HG03439 (cell line): ENCODE measurements around the gene PODXL.
"Not testable (repeated sequence)": the region's sequence is repeated elsewhere in the genome, so short reads cannot be mapped to it uniquely, and the experiment has no call there.

Source experiments
- ATAC-seq: cut with Tn5 transposase; IDR thresholded peaks from one replicate; pipeline ENCODE4 v1.9.1; 2021; ENCODE audit warnings: mild to moderate bottlenecking, moderate library complexity; ENCODE audit not compliant: unreplicated experiment

The PODXL gene

DNA sequence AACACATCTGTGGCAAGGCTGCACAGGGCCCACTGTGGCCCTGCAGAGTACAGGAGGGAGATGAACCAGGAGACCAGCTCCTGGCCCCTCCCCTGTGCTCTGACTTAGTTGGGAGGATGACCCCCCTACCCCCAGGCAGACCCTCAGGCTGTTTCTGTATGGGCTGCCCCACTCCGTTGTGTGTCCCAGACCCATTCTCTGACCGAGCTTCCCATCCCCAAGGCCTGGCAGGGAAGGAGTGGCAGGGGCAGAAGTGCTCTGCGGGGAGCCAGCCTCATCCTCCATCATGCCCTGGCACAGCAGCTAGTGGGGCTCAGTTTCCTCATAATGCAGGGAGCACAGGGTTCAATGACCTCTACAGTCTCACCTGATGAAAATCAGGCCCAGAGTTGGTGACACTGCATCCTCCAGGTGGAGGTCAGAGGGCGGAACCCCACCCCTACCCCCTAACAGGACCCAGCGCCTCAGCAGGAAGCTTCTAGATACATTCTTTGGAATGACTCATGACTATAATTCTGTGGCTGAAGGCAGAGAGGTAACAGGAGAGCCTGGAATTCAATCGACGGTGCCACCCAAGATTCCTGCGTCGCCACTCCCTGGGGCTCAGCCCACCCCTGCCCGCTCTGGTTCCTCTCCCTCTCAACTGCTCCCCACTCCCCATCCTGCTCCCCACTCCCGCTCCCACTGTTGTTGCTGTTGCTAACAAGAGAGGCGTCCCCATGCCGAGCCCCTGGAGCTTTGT is 18.2 kb downstream of the PODXL start:
- ATAC-seq, result no peak

DNA sequence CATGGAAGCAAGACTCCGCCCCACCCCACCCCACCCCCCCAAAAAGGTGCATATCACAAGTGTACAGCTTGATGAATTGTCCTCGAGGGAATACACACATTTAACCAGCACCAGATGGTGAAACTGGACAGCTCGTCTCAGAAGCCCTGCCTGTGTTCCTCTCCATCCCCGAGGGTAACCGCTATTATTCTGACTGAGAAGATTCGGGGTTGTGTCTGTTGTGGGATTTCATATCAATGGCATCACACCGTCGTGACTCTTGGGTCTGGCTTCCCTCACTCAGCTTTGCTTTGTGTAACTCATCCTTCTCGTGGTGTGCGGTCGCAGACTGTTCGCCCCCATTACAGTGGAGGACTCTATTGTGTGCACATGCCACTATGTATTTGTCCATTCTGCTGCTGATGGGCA is 18.9 kb downstream of the PODXL start:
- ATAC-seq, result no peak

DNA sequence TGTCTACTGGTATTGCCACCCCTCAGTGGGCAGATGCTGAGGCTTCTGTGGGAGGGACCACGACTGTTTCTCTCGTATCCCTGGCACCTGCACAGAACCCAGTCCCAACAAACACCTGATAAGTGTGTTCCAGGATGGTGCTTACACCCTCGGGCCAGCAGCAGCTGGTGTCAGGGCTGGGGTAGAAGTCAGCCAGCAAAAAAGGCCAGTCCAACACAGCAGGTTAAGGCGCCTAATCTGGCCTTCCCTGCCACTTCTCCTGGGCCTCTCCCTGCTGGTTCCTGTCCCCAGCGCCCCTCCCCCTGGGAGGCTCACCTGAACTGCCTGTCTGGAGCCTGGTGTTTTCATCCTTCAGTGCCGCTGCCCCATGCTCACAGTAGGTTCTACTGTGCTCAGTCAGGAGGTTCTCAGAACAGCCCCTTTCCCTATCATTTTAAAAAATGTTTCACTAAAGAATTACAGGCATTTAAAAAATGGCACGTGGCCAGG is 20.0 kb downstream of the PODXL start:
- no peak for ATAC-seq

DNA sequence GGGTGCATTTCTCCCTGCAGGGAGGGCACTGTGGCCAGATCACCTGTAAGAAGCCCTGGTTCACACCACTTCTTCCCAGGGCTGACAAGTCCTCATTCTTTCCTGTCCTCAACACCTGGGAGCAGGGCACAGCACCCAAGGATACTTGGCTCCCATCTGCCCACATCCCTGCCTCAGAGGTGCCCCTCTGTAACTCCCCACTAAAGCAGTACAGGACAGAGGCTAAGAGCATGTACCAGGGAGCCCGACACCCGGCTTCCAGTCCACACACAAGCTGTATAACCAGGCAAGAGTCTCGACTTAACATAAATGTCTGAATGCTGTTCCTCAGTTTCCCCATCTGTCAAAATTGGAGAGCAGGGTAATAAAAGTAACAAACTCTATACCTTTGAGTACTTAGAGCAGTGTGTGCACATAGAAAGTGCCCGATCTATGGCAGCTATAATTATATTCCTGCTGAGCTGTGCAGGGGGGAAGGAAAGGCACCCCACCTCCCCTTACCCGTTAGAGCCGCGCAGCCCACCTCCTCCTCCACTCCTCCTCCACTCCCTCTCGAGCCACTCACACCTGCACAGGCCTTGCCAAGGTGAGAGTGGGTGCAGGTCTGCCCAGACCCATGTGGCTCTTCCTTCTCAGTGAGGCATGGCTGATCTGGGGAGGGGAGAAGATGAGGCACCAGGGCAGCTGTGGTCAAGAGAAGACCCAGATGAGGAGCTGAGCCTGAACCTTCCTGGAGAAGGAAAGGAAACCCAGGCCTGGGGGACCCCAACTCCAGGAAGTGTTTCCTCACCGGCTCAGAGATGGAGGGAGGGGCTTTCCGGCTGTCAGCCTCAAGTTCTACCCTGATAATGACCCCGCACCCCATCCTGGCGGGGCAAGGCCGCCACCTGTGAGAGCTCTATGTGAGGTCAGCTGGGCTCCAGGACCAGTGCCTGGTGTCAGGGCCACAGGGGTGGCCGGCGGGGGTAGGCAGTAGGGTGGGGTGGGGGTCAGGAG is 22.6 kb downstream of the PODXL start:
- no peak for ATAC-seq

DNA sequence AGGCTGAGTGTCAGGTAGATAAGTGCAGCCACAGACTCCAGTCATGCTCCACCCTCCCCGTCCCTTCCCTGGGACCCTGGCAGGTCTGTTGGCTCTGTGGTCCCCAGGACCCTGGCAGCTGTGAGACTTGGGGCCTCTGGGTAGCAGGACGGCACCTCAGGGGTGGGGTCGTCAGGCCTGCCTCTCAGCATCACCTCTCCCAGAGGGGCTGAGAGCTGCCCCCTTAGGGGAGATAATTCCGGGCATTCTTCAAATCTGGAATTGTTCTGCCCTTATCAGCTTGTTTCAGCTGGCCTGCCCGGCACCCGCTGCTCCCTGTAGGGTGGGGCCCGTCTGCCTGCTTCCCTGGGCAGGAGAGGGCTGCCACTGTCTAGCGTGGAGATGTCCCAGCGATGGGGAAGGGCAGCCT is 23.3 kb downstream of the PODXL start:
- no peak for ATAC-seq

DNA sequence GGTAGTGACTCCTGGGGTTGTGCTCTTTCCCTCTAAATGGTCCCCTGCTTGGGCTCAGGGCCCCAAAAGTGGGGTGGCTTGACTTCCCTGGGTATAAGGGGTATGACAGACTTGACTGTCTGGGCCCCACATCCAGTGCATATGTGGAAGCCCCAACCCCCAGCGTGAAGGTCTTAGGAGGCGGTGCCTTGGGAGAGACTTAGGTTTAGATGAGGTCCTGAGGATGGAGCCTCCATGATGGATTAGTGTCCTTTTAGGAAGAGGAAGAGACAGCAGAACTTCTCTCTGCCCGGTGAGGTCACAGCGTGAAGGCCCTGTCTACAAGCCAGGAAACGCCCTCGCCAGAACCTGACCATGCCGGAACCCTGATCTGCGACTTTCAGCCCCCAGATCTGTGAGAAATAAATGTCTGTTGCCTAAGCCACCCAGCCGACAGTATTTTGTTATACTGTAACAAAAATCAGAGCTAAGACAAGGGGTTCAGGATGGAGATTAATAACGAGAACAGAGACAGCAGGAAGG is 23.8 kb downstream of the PODXL start:
- no peak for ATAC-seq

DNA sequence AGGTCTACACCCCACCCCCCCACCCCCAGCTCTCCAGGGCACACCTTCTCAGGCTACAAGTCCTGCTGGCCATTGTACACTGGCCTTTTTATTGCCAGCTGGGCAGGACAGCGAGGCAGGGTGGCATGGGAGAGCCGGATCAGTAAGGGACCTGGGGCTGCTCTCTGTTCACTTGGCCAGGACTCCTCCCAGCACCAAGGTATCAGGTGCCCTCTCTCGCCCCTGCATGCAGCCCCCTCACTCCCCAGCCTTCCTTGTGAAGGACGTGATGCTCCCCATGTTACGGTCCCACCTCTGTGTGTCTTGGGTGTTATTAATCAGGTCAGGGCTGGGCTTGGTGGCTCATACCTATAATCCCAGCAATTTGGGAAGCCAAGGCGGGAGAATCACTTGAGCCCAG is 26.3 kb downstream of the PODXL start:
- ATAC-seq, result no peak

DNA sequence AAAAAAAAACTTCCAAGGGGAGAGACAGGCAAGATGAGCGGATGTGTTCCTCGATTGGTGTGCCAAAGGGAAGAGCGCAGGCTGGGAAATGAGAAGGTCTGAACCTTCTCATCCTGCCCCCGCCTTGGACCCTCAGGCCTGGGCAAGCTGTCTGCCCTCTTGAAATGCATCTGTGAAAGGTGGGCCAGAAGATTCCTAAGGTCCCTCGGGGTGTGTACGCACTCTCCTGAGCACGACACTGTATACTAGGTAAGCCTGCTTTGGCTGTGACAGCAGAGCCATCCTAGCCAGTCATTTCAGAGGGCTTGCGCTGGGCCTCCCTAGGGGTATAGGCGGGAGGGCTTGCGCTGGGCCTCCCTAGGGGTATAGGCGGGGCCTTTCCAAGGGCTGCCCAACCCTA is 26.8 kb downstream of the PODXL start:
- ATAC-seq, result no peak

DNA sequence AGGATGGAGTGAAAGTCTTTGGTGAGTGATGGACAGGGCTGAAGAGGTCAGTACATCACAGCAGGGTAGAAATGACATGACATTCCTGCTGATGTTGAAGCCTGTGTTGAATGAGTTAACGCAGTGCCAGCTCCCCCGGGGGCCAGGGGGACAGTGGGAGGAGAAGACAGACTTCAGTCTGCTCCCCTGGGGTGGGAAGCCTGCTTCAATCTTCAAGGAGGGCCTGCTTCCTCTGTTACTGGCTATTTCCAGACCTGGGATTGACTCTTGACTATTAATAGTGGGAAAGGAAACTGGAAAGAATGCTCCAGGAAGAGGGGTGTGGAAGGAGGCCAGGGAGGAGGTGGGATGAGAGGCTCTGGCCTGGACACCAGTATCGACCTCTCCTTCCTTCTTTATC is 27.2 kb downstream of the PODXL start:
- ATAC-seq, result no peak

DNA sequence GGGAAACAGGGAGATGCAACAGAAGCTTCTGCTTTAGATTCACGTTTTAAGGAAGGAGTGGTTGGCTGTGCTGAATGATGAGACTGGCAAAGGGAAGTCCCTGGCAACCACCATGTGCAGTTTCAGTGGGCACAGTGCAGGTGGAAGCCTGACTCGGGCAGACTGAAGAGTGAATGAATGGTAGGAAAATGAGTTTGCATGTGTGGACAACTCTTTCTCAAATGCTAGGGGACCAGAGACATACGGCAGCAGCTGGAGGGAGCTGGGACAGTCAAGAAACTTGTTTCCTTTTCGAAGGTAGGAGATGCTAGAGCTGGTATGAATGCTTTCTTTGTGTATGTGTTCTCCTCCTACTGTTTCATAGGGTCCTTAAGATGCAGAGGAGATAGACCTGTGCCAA is 29.0 kb downstream of the PODXL start:
- ATAC-seq, result no peak

DNA sequence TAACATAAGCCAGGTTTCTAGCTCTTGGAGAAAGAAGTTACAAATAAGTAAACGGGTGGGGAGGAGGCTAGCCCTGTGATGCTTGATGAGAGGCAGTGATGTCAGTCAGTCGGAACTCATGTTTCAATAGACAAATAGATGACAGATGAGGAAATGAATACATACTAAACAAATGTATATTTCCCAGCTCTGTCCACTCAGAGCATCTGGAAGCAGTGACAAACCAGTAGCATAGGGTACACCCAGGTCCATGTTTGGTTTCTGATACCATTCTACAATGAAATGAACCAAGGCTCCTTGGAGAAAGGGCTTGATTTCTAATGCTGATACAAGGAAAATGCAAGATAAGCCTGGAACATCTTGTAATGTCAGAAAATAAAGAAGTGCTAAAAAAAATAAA is 30.6 kb downstream of the PODXL start:
- ATAC-seq, result no peak

DNA sequence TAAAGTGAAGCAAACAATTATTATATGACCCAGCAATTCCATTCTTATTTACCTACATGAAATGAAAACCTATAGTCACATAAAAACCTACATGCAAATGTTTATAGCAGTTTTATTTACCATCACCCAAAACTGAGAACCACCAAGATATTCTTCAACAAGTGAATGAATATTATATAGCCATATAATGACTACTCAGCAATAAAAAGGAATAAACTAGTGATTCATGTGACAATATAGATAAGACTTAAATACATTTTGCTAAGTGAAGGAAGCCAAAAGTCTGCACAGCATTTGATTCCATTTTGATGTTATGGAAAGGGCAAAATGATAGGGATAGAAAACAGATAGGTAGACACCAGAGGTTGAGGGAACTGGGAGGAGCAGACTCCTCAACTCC is 31.7 kb downstream of the PODXL start:
- no peak for ATAC-seq

DNA sequence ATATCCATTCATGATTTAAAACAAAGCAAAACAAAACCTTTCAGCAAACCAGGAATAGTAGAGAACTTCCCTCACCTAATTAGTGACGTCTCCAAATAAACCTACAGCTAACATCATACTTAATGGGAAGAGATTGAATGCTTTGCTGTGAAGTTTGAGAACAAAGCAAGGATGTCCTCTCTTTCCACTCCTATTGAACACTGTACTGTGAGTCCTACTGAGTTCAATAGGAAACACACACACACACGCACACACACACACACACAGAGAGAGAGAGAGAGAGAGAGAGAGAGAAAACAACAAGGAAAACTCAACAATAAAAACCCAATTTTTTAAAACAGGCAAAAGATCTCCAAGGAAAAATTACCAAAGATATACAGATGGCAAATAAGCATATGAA is 32.3 kb downstream of the PODXL start:
- no peak for ATAC-seq

DNA sequence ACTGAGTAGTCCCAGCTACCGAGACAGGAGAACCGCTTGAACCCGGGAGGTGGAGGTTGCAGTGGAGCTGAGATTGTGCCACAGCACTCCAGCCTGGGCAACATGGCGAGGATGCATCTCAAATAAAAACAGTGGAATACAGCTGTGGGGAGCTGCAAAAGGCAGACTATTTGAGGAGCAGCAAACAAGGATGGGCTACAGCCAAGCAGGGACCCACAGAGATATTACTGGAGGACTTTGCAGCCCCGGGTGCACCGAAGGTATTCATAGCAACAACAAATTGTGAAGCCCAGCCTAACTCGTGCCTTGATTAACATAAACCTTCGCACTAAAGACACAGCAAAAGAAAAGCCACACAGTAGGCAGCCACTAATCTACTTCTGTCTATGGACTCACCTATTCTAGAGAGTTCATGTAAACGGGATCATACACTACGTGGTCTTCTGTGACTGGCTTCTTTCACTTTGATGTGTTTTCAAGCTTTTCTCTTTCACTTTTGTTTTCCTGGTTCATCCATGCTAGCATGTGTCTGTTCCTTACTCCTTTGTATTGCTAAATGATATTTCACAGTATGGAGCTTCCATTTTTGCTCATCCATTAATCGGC is 34.0 kb downstream of the PODXL start:
- no peak for ATAC-seq

DNA sequence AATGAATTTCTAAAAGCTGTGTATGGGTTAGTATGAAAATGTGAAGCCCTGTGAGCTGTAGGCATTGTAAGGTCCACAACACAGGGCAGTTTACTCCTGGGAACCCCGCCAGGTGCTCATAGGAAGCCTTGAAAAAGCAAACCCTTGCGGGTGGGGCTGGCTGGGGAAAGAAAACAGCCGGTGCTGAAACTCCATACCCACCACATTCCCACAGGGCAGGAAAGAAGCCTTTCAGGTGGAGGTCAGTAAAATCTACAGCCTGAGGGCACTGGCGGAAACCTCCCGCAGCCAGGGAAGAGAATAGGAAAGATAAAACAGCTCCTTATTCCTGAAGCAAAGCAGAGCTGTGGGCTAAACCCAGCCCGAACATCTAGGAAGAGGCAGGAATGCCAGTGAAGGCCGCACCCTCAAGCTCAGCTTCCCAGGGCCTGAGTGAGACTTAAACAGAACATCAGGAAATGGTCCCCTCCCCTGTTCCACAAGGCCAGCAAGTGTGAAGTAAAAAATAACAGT is 34.7 kb downstream of the PODXL start:
- ATAC-seq, result no peak

DNA sequence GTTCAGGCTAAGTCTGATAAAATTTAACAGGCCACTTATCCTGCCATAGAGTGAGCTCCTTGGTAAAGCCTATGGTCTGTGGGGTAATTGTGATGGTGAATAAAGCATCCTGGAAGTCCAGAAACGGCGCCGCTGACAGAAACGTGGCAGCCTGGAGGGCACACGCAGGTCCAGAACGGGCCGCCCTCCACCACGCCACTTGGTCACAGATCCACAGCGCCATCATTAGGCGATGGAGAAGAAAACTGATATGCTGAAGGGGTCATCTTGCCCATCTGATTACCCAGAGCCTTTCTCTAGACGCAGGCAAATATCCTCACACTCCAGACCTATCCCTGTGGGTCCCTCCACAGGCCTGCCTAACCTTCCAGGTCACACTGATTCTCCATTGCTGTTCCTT is 37.8 kb downstream of the PODXL start:
- no peak for ATAC-seq

DNA sequence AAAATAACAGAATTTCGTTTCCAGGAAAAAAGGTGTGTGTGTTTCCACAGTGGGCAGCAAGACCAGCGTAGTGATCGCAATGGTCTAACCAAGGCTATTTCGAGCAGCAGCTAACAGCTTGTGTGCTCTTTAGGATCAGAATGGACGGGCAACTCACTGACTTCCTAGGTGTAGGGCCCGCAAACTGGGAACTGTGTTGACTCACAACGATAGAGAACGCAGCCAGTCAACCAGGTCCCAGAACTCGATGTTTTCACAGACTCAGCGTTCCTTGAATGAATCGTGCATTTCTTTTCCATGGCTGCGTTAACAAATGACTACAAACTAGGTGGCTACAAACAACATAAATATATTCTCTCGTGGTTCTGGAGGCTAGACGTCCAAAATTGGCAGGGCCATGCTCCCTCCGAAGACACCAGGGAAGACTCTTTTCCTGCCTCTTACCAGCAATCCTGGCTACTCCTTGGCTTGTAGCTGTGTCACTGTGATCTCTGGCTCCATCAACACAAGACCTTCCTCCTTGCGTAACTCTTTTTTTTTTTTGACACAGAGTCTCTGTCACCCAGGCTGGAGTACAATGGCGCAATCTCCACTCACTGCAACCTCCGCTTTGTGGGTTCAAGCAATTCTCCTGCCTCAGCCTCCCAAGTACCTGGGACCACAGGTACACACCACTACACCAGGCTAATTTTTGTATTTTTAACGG is 39.1 kb downstream of the PODXL start:
- ATAC-seq, result no peak

DNA sequence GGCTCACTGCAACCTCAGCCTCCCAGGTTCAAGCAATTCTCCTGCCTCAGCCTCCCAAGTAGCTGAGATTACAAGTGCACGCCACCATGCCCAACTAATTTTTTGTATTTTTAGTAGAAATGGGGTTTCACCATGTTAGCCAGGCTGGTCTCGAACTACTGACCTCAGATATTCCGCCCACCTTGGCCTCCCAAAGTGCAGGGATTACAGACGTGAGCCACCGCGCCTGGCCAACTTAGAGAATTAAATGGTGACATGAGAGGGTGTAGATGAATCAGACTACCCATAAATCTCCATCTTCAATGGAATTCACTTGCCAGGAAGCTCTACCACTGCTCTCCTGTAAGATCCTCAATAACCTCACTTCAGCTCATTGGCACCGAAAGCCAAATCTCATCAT is 41.0 kb downstream of the PODXL start:
- ATAC-seq, result not testable (repeated sequence)

DNA sequence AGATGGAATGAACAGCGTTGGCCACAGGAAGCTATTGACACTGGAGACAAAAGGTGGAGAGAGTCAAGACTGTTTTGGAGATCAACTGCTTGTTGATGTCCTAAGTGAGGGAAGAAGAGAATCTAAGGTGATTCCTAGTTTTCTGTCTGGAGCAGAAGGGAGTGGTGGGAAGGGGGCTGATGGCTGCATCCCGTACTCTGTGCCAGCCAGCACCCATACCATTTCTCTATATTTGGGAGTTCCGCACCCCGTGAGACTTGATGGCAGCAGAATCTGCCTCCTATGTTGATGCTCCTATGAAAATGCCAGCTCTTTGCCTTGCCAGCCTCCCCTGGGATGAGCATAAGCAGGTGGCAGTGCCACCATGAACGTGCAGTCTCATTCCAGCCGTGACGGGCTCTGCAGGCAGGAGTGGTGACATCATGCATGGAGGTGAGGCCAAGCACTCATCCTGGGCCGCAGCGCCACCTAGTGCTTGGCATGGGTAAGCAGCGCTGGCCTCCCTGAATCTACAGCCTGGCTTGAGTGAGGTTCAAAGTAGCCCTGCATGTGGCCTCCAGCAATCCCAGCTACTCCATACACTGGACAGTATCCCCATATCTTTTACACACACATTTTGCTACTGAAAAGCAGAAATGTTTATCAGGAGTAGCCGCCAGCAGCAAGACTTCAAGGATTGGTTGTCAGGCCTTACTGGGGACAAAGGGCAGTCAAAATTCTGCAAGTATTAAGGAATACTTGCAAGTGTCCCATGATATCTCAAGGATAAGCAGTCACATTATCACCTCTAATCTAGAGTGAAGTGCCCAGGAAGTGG is 43.0 kb downstream of the PODXL start:
- ATAC-seq, result peak; percentile 85
